Colonic mucosa (tissue), 4 donors: ENCODE data around the gene INAVA. TPM values are rescaled to one million over a fixed set of nuclear protein-coding genes. Genes with fewer than 3 reads are reported as not detected.
A peak's percentile ranks its signal among the peaks of the same experiment; 100 is the strongest.

ENCODE experiments used
- DNase-seq: peaks from one replicate; pipeline ENCODE4 v3.0.0-alpha.2; 2020
- H3K27ac ChIP-seq: fragments of 200-600 bp; one replicate; pipeline ENCODE4 v1.8.0; 2021
- H3K27me3 ChIP-seq: fragments of 200-600 bp; one replicate; pipeline ENCODE4 v1.8.0; 2021
- H3K36me3 ChIP-seq: fragments of 200-600 bp; one replicate; pipeline ENCODE4 v1.8.0; 2021
- H3K4me1 ChIP-seq: fragments of 200-600 bp; one replicate; pipeline ENCODE4 v1.8.0; 2021; ENCODE audit warnings: mild to moderate bottlenecking
- H3K4me3 ChIP-seq: fragments of 200-600 bp; one replicate; pipeline ENCODE4 v1.8.0; 2021
- H3K9ac ChIP-seq, 2 donors: one replicate each; pipeline ENCODE4 v1.7.0; 2013; ENCODE audit warnings: control low read depth in 2 of 2, low read depth in 2 of 2, low read length in 2 of 2
- H3K9me3 ChIP-seq: fragments of 200-600 bp; one replicate; pipeline ENCODE4 v1.8.0; 2021
- CTCF ChIP-seq: fragments of 200-600 bp; IDR thresholded peaks from one replicate; pipeline ENCODE4 v1.8.0; 2022; ENCODE audit warnings: antibody characterized with exemption, mild to moderate bottlenecking
- intact Hi-C: fragments of 100-400 bp; cut with DNase I; formaldehyde crosslinking; loops from one replicate; pipeline ENCODE4 v1.14.1; 2022
- total RNA-seq, 2 donors: library from RNA; stranded (reverse); fragmentation: NEBNext Ultra II Directional in 1 of 2; extraction: Animal tissue kit (Norgen Biotek cat#: 25700) in 1 of 2; gene quantifications; one replicate each; pipeline ENCODE4 v1.2.1, GENCODE V29; 2021
- donor health status: healthy.
- donor health status: DM: no; HTN: no; CAD: no.
- donor health status: DM: no; HTN: no; CAD: no.

INAVA gene
- total RNA-seq, 2 donors from 2014 or later, result 127 to 167 TPM

- H3K27me3 ChIP-seq, result no peaks in the 10 kb centered on the region
- no peaks in the 10 kb centered on the region for H3K4me1 ChIP-seq
- DNase-seq, result no peak
- H3K9me3 ChIP-seq, result no peaks in the 10 kb centered on the region
- no peak overlapping the region for H3K4me3 ChIP-seq
- TF ChIP-seq CTCF, result no peak
- no peak overlapping the region for H3K9ac ChIP-seq
- intact Hi-C loops, result no loop called here
- H3K36me3 ChIP-seq, result no peaks in the 10 kb centered on the region
- H3K27ac ChIP-seq, result no peak overlapping the region
Measured at GRCh38 chr1:200866521-200866920, 28.2 kb upstream of the INAVA start.

- no peaks in the 10 kb centered on the region for H3K9me3 ChIP-seq
- no peak overlapping the region for H3K4me3 ChIP-seq
- H3K27ac ChIP-seq, result no peak overlapping the region
- H3K27me3 ChIP-seq, result no peaks in the 10 kb centered on the region
- H3K4me1 ChIP-seq, result no peaks in the 10 kb centered on the region
- no peak for TF ChIP-seq CTCF
- DNase-seq, result no peak
- intact Hi-C loops, result no loop called here
- no peak overlapping the region for H3K9ac ChIP-seq
- no peaks in the 10 kb centered on the region for H3K36me3 ChIP-seq
Measured at GRCh38 chr1:200867018-200867811, 27.5 kb upstream of the INAVA start.

- Histone ChIP-seq H3K27ac (no peak overlapping the region), H3K9me3 (no peaks in the 10 kb centered on the region), H3K4me3 (no peak overlapping the region), H3K9ac (no peak overlapping the region), H3K4me1 (peaks cover 8% of the 10 kb centered on the region), H3K27me3 (peaks cover 16% of the 10 kb centered on the region), H3K36me3 (no peaks in the 10 kb centered on the region)
- intact Hi-C loops, result no loop called here
- no peak for DNase-seq
- no peak for TF ChIP-seq CTCF
Measured at GRCh38 chr1:200869376-200869752, 25.3 kb upstream of the INAVA start.

GRCh38 chr1:200869753-200870391, 24.8 kb upstream of the INAVA start:
- no peak for DNase-seq
- Histone ChIP-seq H3K4me3 (no peak overlapping the region), H3K9ac (no peak overlapping the region), H3K36me3 (no peaks in the 10 kb centered on the region), H3K27me3 (peaks cover 20% of the 10 kb centered on the region), H3K27ac (no peak overlapping the region), H3K4me1 (peaks cover 8% of the 10 kb centered on the region), H3K9me3 (no peaks in the 10 kb centered on the region)
- TF ChIP-seq CTCF, result no peak
- intact Hi-C loops, result no loop called here

GRCh38 chr1:200872446-200873115, 22.1 kb upstream of the INAVA start, which contains the start of gene GPR25:
TSS of gene GPR25 (plus strand) at chr1:200872981. CDS start at chr1:200873038, 57 bp downstream.
- peak within 1 kb of the TSS; percentile 12 for H3K9ac ChIP-seq
- no peaks in the 10 kb centered on the region for H3K9me3 ChIP-seq
- H3K27ac ChIP-seq, result no peak within 1 kb of the TSS

More at GRCh38 chr1:200872446-200873115, 22.1 kb upstream of the INAVA start, which contains the start of gene GPR25:
- DNase-seq, result no peak
- Histone ChIP-seq H3K27me3 (peaks cover 23% of the 10 kb centered on the region), H3K4me3 (peak within 1 kb of the TSS; percentile 24), H3K36me3 (no peaks in the 10 kb centered on the region), H3K4me1 (peaks cover 8% of the 10 kb centered on the region)
- intact Hi-C loops, result no loop called here
- TF ChIP-seq CTCF, result no peak
